Left colon (tissue), 2 donors: ENCODE data around the gene PMPCA. TPM values are rescaled to one million over a fixed set of nuclear protein-coding genes. Genes with fewer than 3 reads are reported as not detected.
"Not testable (repeated sequence)": the region's sequence is repeated elsewhere in the genome, so short reads cannot be mapped to it uniquely, and the experiment has no call there.

ENCODE experiments used
- ATAC-seq: fragments of 200-7000 bp; cut with Tn5 transposase; one replicate; pipeline ENCODE4 v1.9.1; 2020; ENCODE audit warnings: mild to moderate bottlenecking, moderate library complexity
- DNase-seq, 2 donors: peaks; one replicate each; pipeline ENCODE4 v3.0.0-alpha.2; 2020
- intact Hi-C, 2 donors: fragments of 100-400 bp; cut with DNase I in 1 of 2; cut with micrococcal nuclease in 1 of 2; formaldehyde crosslinking; loops; one replicate each; pipeline versions ENCODE4 v1.11.2 to v1.14.0; 2022; cut with DNase I, micrococcal nuclease
- total RNA-seq, 2 donors: library from RNA; stranded (reverse); fragmentation: NEBNext Ultra II Directional; extraction: Animal tissue kit (Norgen Biotek cat#: 25700); gene quantifications; one replicate each; pipeline ENCODE4 v1.2.1, GENCODE V29; 2021
- donor health status: DM: no; HTN: no; CAD: no.
- donor health status: DM: yes; HTN: yes; CAD: no.

The PMPCA gene
- total RNA-seq, 2 donors from 2014 or later = 43.4 to 52.5 TPM

DNA sequence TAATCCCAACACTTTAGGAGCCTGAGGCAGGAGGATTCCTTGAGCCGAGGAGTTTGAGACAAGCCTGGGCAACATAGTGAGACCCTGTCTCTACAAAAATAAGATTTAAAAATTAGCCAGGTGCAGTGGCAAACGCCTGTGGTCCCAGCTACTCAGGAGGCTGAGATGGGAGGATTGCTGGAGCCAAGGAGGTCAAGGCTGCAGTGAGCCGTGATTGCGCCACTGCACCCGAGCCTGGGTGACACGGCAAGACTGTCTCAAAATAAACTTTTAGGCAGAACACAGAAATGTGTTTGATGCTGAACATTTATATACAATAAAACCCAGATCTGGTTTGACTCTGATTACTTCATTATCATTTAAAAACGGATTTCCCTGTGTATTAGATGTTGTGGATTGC lies 5.0 kb upstream of the PMPCA start:
- intact Hi-C loops = no loop called here
- ATAC-seq (no peak), DNase-seq (no peak)

DNA sequence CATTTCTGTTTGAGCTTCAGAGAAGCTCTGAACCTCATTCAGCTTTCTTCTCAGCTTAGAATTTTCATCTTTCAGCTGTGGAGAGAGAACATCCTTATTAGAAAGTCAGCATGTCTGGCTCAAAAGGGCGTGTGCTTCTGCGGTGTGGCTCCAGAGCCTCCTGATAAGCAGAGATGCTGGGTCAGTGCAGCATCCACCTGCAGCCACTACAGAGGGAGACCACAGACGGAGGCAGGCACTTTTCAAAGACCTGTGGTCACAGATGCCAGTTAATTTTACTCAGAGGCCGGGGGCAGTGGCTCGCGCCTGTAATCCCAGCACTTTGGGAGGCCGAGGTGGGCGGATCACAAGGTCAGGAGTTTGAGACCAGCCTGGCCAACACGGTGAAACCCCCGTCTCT lies 4.6 kb upstream of the PMPCA start:
- DNase-seq, ATAC-seq, intact Hi-C loops: not testable (repeated sequence)

- intact Hi-C loops, DNase-seq, ATAC-seq: not testable (repeated sequence)
Observed at GRCh38 chr9:136407061-136407460, 3.4 kb upstream of the PMPCA start.

DNA sequence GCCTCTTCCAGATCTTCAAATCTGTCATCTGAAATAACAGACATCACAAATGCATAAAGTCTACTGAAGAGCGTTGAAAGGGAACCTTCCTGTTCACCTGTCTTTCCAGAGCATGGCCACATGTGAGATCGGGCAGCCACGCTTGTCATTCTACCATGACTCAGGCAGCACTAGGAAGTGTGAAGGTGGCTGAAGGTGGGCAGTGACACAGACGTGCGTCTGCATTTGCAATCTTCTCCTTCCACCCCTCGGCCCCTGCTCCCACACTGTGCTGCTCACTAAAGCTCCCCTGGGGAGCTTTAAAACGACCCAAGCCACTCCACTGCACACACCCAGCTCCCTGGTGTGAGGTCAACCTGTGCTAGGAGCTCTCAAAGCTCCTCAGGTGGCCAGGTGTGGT lies 2.5 kb upstream of the PMPCA start:
- intact Hi-C loops = no loop called here
- DNase-seq (no peak), ATAC-seq (no peak)

- intact Hi-C loops = no loop called here
- peak; percentile 44 to 52 for DNase-seq
- peak; percentile 52 for ATAC-seq
Observed at GRCh38 chr9:136409557-136410455, 652 bp upstream of the PMPCA start.

DNA sequence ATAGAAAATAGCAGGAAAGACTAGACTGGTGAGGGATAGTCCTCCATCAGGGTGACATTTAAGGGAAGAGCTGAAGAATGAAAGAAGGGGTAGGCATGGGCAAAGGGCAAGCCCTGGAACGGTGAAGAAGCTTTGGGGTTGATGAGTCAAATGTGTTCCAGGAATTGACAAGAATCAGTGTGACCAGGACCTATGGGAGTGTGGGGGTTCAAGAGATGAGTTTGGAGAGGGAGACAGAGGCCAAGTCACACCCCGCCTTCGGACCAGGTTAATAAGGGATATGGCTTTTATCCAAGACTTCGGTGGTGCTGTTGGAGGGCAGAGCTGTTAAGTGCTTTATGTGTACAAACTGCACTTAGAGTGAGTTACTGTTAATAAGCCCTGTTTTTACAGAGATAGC lies 920 bp downstream of the PMPCA start:
- DNase-seq (no peak), ATAC-seq (no peak)
- intact Hi-C loops = no loop called here

GRCh38 chr9:136412962-136413361 lies 2.5 kb downstream of the PMPCA start:
- intact Hi-C loops = no loop called here
- ATAC-seq = no peak
- no peak for DNase-seq

DNA sequence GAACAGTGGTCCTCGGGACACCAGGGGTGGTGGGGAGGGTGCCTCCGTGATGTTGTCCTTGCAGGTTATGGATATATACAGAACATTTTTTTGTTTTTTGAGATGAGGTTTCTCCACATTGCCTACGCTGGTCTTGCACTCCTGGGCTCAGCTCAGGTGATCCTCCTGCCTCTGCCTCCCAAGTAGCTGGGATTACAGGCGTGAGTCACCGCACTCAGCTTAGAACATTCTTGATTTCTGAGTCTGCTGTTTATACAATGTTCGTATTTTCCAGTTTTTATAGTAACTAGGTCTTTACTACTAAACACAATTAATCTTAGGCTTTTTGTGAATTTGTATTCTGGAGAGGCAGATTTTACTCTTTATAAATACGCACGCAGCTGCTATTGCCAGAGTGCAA lies 6.0 kb downstream of the PMPCA start:
- ATAC-seq = no peak
- DNase-seq = no peak
- intact Hi-C loops = no loop called here

GRCh38 chr9:136416914-136417313 lies 6.5 kb downstream of the PMPCA start:
- no peak for ATAC-seq
- intact Hi-C loops = no loop called here
- DNase-seq = no peak

DNA sequence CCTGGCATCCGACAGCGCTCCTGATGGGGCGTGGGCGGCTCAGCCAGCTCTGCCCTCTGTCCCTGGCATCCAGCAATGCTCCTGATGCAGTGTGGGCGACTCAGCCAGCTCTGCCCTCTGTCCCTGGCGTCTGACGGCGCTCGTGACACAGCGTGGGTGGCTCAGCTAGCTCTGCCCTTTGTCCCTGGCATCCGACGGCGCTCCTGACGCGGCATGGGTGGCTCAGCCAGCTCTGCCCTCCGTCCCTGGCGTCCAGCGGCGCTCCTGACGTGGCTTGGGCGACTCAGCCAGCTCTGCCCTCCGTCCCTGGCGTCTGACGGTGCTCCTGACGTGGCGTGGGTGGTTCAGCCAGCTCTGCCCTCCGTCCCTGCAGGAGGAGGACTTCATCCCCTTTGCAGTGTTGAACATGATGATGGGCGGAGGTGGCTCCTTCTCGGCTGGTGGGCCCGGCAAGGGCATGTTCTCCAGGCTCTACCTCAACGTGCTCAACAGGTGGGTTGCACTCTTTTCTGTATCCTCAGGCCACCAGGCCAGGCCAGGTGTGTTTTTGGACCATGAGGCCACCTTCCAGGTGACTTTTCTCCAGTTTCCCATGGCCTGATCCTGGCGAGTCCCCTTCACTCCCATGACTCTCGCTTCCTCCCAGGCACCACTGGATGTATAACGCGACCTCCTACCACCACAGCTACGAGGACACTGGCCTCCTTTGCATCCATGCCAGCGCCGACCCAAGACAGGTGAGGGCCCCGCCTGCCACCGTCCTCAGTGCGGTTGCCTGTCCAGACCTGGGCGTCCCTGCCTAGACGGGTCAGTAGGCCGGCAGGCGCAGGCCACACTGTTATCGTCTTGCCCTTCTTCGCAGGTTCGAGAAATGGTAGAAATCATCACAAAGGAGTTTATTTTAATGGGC lies 8.0 kb downstream of the PMPCA start:
- no peak for DNase-seq
- intact Hi-C loops = no loop called here
- ATAC-seq = no peak

DNA sequence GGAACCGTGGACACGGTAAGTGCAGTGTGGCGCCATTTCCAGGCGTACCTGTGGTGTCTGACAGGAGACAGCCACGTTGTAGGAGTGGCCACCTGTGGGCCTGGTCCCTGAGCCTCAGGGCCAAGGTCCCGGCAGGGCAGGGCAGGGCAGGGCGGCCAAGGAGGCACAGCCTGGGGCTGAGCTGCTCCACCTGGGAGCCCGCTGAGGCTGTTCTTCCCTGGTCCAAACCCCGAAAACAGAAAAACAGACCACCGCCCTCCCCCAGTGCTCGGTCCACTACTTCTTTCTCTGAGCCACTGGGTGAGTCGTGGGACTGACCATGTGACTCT lies 8.6 kb downstream of the PMPCA start:
- DNase-seq (no peak), ATAC-seq (no peak)
- intact Hi-C loops = no loop called here

DNA sequence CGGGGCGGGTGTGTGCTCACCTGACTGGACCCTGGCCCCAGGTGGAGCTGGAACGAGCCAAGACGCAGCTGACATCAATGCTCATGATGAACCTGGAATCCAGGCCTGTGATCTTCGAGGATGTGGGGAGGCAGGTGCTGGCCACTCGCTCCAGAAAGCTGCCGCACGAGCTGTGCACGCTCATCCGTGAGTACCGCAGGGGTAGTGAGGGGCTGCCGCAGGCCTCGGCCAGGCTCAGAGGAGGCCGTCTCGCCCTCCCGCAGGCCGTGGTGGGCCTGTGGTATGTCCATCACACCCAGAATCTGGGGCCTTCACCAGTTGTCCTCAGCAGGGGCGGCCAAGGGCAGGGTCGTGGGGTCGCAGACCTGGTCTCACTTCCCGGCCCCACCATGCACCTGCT lies 11.3 kb downstream of the PMPCA start:
- DNase-seq = no peak
- intact Hi-C loops = no loop called here
- ATAC-seq = no peak

GRCh38 chr9:136422876-136423275 lies 12.4 kb downstream of the PMPCA start:
- intact Hi-C loops = no loop called here
- no peak for DNase-seq
- ATAC-seq = no peak

DNA sequence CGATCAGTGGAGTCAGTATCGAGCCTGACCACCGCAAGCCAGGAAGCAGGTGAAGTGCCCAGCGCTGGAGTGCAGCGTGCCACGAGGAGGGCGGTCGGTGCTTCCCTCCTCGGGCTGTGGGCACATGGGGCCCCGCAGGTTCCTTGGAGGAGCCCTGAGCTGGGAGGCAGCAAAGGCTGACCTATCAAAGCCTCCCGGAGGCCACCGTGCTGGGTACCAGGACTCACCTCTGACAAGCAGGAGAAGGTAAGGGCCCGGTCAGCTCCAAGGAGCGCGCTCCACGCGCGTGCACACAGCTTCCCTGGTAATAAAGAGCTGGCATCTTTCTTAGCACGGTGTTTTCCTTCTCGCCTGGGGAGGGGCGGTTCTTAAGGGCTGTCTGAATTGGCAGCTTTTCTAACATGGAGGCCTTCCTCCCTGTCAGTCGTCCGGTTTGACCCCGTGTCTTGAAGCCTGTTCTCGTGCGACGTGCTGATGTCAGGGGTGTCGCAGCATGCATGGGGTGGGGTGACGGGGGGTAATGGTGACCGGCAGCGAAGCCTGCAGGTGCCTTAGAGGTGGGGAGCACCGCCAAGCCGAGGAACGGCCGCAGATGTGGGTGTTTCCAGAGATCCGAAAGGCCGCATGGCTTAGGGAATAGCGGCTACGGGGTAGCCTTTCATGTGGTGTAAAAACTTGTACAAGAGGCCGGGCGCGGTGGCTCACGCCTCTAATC lies 13.1 kb downstream of the PMPCA start:
- intact Hi-C loops = no loop called here
- DNase-seq (no peak), ATAC-seq (no peak)

DNA sequence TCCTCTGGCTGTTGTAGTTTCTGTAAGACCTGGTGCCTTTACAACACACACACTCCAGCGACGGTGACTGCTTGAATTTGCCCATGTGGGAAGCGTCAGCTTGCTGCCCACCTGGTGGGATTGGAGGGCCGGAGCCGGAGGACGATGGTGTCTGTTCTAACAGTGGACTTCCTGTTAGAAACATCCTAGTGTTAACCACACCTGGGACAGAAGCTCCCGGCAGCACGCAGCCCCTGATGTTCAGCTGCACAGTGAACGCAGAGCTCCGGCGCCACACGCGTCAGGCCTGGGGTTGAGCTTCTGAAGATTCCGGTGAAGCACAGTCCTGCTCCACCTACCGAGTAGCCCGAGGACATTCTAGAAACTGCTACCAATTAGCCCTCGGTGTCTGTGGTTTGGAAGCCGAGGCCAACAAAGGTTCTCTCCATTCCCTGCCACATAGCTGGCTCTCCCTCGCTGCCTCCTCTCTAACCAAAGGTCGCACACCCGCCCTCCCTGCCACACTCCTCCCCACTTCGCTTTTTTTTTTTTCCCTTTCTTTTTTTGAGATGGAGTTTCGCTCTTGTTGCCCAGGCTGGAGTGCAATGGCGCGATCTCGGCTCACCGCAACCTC lies 14.4 kb downstream of the PMPCA start:
- intact Hi-C loops = no loop called here

DNA sequence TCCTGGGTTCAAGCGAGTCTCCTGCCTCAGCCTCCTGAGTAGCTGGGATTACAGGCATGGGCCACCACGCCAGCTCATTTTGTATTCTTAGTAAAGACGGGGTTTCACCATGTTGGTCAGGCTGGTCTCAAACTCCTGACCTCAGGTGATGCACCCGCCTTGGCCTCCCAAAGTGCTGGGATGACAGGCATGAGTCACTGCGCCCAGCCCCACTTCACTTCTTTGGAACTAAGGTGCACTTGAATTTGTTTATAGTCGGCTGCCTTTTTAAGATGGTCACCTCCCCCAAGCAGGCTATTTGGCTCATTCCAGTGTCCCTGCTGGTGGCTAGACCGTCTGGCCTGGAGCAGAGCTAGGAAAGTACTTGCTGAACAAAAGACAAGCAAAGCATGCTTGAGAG lies 14.9 kb downstream of the PMPCA start:
- DNase-seq, ATAC-seq, intact Hi-C loops: not testable (repeated sequence)

More for the DNA sequence above, 14.4 kb downstream of the PMPCA start:
- ATAC-seq (no peak), DNase-seq (no peak)

DNA sequence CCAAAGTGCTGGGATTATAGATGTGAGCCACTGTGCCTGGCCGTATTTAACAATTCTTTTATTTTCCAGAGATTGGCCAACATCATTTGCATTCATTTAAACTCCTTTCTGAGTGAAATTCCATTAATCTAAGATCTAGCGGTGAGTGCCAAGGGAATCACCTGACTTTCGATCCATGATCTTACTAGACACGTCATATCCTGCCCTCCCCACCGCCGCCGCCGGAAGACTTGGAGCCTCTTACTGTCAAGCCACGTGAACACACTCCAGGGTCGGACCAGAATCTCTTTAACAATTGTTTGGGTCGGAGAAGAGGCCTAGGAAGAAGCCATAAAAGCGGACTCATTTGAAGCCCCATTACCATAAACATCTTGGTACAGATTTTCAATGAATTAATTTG lies 16.3 kb downstream of the PMPCA start:
- no peak for ATAC-seq
- DNase-seq = no peak
- intact Hi-C loops = no loop called here

DNA sequence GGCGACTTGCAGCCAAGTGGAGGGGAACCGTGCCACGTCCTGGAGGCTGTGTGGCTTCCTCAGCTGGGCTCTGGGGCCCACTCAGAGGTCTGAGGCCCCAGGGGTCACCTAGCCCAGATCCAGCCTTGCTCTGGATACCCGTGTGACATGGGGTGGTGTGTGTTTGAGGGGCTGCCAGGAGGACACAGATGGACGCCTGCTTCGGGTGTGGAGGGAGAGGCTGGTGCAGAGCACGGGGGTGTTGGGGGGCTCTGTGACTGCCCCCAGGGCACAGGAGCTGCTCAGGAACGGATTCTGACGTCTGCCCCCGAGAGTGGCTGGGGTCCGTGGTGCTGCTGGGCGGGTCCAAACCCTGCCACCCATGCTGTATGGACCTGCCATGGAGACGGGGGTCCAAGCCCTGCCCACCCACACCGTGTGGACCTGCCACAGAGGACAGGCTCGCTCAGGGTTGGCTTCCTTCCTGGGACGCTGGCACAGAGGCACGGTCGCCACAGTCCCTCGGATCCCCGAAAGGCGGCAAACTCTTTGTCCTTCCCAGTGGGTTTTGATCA lies 18.7 kb downstream of the PMPCA start:
- ATAC-seq = no peak
- intact Hi-C loops = no loop called here
- DNase-seq = no peak
